GM23338 (cell line): ENCODE measurements around the gene SH3RF2. TPM values are rescaled to one million over a fixed set of nuclear protein-coding genes. Genes with fewer than 3 reads are reported as not detected.
A peak's percentile ranks its signal among the peaks of the same experiment; 100 is the strongest.

ENCODE experiments used
- ATAC-seq: fragments of 200-7000 bp; cut with Tn5 transposase; 3 replicates; pipeline ENCODE4 v1.9.1; 2020
- DNase-seq: peaks from one replicate; pipeline ENCODE4 v3.0.0-alpha.2; 2015; ENCODE audit warnings: low spot score
- H2AFZ ChIP-seq: fragments of 200-600 bp; sonication (generic); 2 replicates; pipeline ENCODE4 v1.8.0; 2016; ENCODE audit warnings: antibody characterized with exemption, mild to moderate bottlenecking, moderate library complexity
- H3F3A ChIP-seq: fragments of 200-600 bp; sonication (generic); replicated peaks from 2 replicates; pipeline ENCODE4 v1.8.0; 2017; ENCODE audit warnings: antibody characterized with exemption, mixed run types, low read depth
- H3K27ac ChIP-seq: fragments of 200-600 bp; sonication (generic); 2 replicates; pipeline ENCODE4 v1.6.1; 2016; ENCODE audit warnings: low read depth
- H3K27me3 ChIP-seq: fragments of 200-600 bp; sonication (generic); 2 replicates; pipeline ENCODE4 v1.8.0; 2016; ENCODE audit warnings: mild to moderate bottlenecking, mixed run types, moderate library complexity; ENCODE audit not compliant: insufficient read depth
- H3K36me3 ChIP-seq: fragments of 200-600 bp; sonication (generic); 2 replicates; pipeline ENCODE4 v1.8.0; 2016; ENCODE audit warnings: mild to moderate bottlenecking; ENCODE audit not compliant: insufficient read depth
- H3K4me1 ChIP-seq: fragments of 200-600 bp; sonication (generic); 2 replicates; pipeline ENCODE4 v1.8.0; 2016; ENCODE audit warnings: mild to moderate bottlenecking, moderate library complexity; ENCODE audit not compliant: insufficient read depth
- H3K4me2 ChIP-seq: fragments of 200-600 bp; sonication (generic); 2 replicates; pipeline ENCODE4 v1.7.1; 2017; ENCODE audit warnings: mixed run types
- H3K4me3 ChIP-seq: fragments of 200-600 bp; sonication (generic); 2 replicates; pipeline ENCODE4 v1.6.1; 2016; ENCODE audit warnings: mixed run types
- H3K79me2 ChIP-seq: fragments of 200-600 bp; sonication (generic); replicated peaks from 2 replicates; pipeline ENCODE4 v1.8.0; 2017; ENCODE audit warnings: mild to moderate bottlenecking; ENCODE audit not compliant: insufficient read depth
- H3K9me2 ChIP-seq: fragments of 200-600 bp; sonication (generic); 2 replicates; pipeline ENCODE4 v1.8.0; 2017; ENCODE audit not compliant: insufficient read depth
- H4K20me1 ChIP-seq: fragments of 200-600 bp; sonication (generic); replicated peaks from 2 replicates; pipeline ENCODE4 v1.8.0; 2017; ENCODE audit warnings: mild to moderate bottlenecking; ENCODE audit not compliant: insufficient read depth
- H3K27ac Mint-ChIP-seq: 2 replicates; pipeline ENCODE4 v1.8.0; 2020; ENCODE audit warnings: inconsistent platforms, mild to moderate bottlenecking, moderate library complexity, mixed read lengths
- H3K27me3 Mint-ChIP-seq: 3 replicates; pipeline ENCODE4 v1.8.0; 2022; ENCODE audit warnings: low read depth, mild to moderate bottlenecking, moderate library complexity, mixed read lengths, inconsistent platforms; ENCODE audit not compliant: insufficient read depth, poor library complexity
- H3K36me3 Mint-ChIP-seq: 3 replicates; pipeline ENCODE4 v1.8.0; 2021; ENCODE audit warnings: low read depth, mild to moderate bottlenecking, inconsistent platforms, moderate library complexity, mixed read lengths
- H3K4me1 Mint-ChIP-seq: 3 replicates; pipeline ENCODE4 v1.8.0; 2020; ENCODE audit warnings: mild to moderate bottlenecking, inconsistent platforms, mixed read lengths
- H3K4me3 Mint-ChIP-seq: 3 replicates; pipeline ENCODE4 v1.8.0; 2021; ENCODE audit warnings: moderate library complexity, mild to moderate bottlenecking, inconsistent platforms, mixed read lengths
- H3K9me3 Mint-ChIP-seq: 3 replicates; pipeline ENCODE4 v1.8.0; 2020; ENCODE audit warnings: moderate library complexity, mild to moderate bottlenecking, inconsistent platforms, mixed read lengths
- CREB1 ChIP-seq: fragments of 250-450 bp; sonication (Bioruptor Pico); IDR thresholded peaks from 2 replicates; pipeline ENCODE4 v1.5.0; 2020; ENCODE audit warnings: low read depth, mild to moderate bottlenecking, moderate library complexity
- EZH2 ChIP-seq: fragments of 200-600 bp; sonication (generic); IDR thresholded peaks from one replicate; pipeline ENCODE4 v1.8.0; 2017; ENCODE audit warnings: antibody characterized with exemption, mild to moderate bottlenecking, low read depth; ENCODE audit not compliant: unreplicated experiment
- EZH2phosphoT487 ChIP-seq: fragments of 200-600 bp; sonication (generic); IDR thresholded peaks from one replicate; pipeline ENCODE4 v1.8.1; 2018; ENCODE audit warnings: antibody characterized with exemption; ENCODE audit not compliant: unreplicated experiment
- JUNB ChIP-seq: IDR thresholded peaks from one replicate; pipeline ENCODE4 v1.6.1; 2016; ENCODE audit warnings: antibody characterized with exemption; ENCODE audit not compliant: unreplicated experiment
- NANOG ChIP-seq: IDR thresholded peaks from 2 replicates; pipeline ENCODE4 v1.6.1; 2016; ENCODE audit warnings: antibody characterized with exemption, borderline replicate concordance
- POLR2AphosphoS5 ChIP-seq: IDR thresholded peaks from 2 replicates; pipeline ENCODE4 v1.6.1; 2016; ENCODE audit warnings: antibody characterized with exemption, low read depth
- STAT1 ChIP-seq: IDR thresholded peaks from one replicate; pipeline ENCODE4 v1.6.1; 2016; ENCODE audit warnings: antibody characterized with exemption; ENCODE audit not compliant: unreplicated experiment
- ZNF114 ChIP-seq: fragments of 250-450 bp; sonication (Bioruptor Pico); IDR thresholded peaks from 2 replicates; pipeline ENCODE4 v1.5.0; 2020; ENCODE audit warnings: mild to moderate bottlenecking, moderate library complexity
- ZNF331 ChIP-seq: fragments of 250-450 bp; sonication (Bioruptor Pico); IDR thresholded peaks from 2 replicates; pipeline ENCODE4 v1.5.0; 2020; ENCODE audit warnings: low read depth, mild to moderate bottlenecking, moderate library complexity
- polyA plus RNA-seq: library from polyadenylated mRNA; unstranded; fragments of >200 nt; fragmentation: Nextera tagmentation; extraction: Ambion mirVana; gene quantifications from 2 replicates; pipeline ENCODE4 v1.2.1, GENCODE V29; 2016
- total RNA-seq: library from RNA; depleted of rRNA; stranded (reverse); fragments of >200 nt; shearing (Covaris generic); gene quantifications from 2 replicates; pipeline ENCODE4 v1.2.3, GENCODE V29; 2014
- TF ChIP-seq, protein P1 (sequence below), 2 experiments: fragments of 200-600 bp in 1 of 2; sonication (generic) in 1 of 2; conservative IDR thresholded peaks; 2 replicates each; pipeline versions ENCODE4 v1.5.1 to v1.6.1; 2016 to 2017; ENCODE audit warnings: antibody characterized with exemption in 2 of 2, low read depth in 2 of 2, mild to moderate bottlenecking in 2 of 2, moderate library complexity in 1 of 2
- TF ChIP-seq, protein P2 (sequence below): IDR thresholded peaks from one replicate; pipeline ENCODE4 v1.6.1; 2018; ENCODE audit warnings: antibody characterized with exemption; ENCODE audit not compliant: unreplicated experiment
- TF ChIP-seq, protein P3 (sequence below): IDR thresholded peaks from 2 replicates; pipeline ENCODE4 v1.6.1; 2016; ENCODE audit warnings: antibody characterized with exemption
- TF ChIP-seq, protein P4 (sequence below): fragments of 250-450 bp; sonication (Bioruptor Pico); IDR thresholded peaks from 2 replicates; pipeline ENCODE4 v1.5.0; 2020; ENCODE audit warnings: mild to moderate bottlenecking, moderate library complexity

SH3RF2 gene
- total and polyA plus RNA-seq, 2 experiments from 2014 or later: 1.7 to 2.4 TPM

DNA sequence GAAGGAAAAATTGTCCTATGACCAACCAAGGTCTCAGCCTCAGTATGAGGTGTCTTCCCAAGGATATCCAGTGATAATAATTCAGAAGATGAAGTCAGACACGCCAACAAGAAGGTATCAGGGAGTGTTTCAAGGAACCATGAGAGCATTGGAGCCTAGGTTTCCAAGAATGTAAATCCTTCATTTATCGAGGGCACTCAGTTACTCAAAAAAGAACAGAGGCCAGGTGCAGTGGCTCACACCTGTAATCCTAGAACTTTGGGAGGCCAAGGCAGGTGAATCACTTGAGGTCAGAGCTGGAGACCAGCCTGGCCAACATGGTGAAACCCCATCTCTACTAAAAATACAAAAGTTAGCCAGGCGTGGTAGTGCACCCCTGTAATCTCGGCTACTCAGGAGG is 98.2 kb downstream of the SH3RF2 start:
- Mint-ChIP-seq H3K9me3 (no peaks in the 10 kb centered on the region), H3K36me3 (no peaks in the 10 kb centered on the region), H3K4me1 (no peaks in the 10 kb centered on the region), H3K4me3 (no peak overlapping the region), H3K27me3 (peaks cover 3% of the 10 kb centered on the region), H3K27ac (no peak overlapping the region)
- no peaks in the 10 kb centered on the region for H4K20me1 ChIP-seq
- no peak overlapping the region for H3K27ac ChIP-seq
- no peak overlapping the region for H3K4me2 ChIP-seq
- 0 out of 2 replicates have a peak, but pooled peaks cover 7% of the 10 kb centered on the region for H3K9me2 ChIP-seq
- H3K36me3 ChIP-seq: no peaks in the 10 kb centered on the region; the same call in 1 of the 2 replicates
- ATAC-seq (no peak), DNase-seq (no peak)
- no peaks in the 10 kb centered on the region for H3K27me3 ChIP-seq
- no peaks in the 10 kb centered on the region for H3K79me2 ChIP-seq
- no peaks in the 10 kb centered on the region for H3K4me1 ChIP-seq
- H3F3A ChIP-seq: 0 out of 2 replicates have a peak, but pooled peaks cover 2% of the 10 kb centered on the region
- 0 out of 2 replicates have a peak overlapping the region, but pooled peaks have one; percentile 43 for H2AFZ ChIP-seq
- no peak for TF ChIP-seq EZH2phosphoT487
- TF ChIP-seq CREB1 (CRISPR knock-in tag): no peak
- no peak for TF ChIP-seq POLR2AphosphoS5
- TF ChIP-seq, protein P1, sequence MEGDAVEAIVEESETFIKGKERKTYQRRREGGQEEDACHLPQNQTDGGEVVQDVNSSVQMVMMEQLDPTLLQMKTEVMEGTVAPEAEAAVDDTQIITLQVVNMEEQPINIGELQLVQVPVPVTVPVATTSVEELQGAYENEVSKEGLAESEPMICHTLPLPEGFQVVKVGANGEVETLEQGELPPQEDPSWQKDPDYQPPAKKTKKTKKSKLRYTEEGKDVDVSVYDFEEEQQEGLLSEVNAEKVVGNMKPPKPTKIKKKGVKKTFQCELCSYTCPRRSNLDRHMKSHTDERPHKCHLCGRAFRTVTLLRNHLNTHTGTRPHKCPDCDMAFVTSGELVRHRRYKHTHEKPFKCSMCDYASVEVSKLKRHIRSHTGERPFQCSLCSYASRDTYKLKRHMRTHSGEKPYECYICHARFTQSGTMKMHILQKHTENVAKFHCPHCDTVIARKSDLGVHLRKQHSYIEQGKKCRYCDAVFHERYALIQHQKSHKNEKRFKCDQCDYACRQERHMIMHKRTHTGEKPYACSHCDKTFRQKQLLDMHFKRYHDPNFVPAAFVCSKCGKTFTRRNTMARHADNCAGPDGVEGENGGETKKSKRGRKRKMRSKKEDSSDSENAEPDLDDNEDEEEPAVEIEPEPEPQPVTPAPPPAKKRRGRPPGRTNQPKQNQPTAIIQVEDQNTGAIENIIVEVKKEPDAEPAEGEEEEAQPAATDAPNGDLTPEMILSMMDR (conservative IDR thresholded peaks at IDR 0.05; ENCODE audit: low read depth in 2 of 2): no peak
- TF ChIP-seq, protein P2, sequence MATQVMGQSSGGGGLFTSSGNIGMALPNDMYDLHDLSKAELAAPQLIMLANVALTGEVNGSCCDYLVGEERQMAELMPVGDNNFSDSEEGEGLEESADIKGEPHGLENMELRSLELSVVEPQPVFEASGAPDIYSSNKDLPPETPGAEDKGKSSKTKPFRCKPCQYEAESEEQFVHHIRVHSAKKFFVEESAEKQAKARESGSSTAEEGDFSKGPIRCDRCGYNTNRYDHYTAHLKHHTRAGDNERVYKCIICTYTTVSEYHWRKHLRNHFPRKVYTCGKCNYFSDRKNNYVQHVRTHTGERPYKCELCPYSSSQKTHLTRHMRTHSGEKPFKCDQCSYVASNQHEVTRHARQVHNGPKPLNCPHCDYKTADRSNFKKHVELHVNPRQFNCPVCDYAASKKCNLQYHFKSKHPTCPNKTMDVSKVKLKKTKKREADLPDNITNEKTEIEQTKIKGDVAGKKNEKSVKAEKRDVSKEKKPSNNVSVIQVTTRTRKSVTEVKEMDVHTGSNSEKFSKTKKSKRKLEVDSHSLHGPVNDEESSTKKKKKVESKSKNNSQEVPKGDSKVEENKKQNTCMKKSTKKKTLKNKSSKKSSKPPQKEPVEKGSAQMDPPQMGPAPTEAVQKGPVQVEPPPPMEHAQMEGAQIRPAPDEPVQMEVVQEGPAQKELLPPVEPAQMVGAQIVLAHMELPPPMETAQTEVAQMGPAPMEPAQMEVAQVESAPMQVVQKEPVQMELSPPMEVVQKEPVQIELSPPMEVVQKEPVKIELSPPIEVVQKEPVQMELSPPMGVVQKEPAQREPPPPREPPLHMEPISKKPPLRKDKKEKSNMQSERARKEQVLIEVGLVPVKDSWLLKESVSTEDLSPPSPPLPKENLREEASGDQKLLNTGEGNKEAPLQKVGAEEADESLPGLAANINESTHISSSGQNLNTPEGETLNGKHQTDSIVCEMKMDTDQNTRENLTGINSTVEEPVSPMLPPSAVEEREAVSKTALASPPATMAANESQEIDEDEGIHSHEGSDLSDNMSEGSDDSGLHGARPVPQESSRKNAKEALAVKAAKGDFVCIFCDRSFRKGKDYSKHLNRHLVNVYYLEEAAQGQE: no peak
- TF ChIP-seq EZH2: no peak
- TF ChIP-seq ZNF114 (CRISPR knock-in tag): no peak
- no peak for TF ChIP-seq ZNF331 (CRISPR knock-in tag)
- TF ChIP-seq, protein P3, sequence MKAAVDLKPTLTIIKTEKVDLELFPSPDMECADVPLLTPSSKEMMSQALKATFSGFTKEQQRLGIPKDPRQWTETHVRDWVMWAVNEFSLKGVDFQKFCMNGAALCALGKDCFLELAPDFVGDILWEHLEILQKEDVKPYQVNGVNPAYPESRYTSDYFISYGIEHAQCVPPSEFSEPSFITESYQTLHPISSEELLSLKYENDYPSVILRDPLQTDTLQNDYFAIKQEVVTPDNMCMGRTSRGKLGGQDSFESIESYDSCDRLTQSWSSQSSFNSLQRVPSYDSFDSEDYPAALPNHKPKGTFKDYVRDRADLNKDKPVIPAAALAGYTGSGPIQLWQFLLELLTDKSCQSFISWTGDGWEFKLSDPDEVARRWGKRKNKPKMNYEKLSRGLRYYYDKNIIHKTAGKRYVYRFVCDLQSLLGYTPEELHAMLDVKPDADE: no peak
- TF ChIP-seq, protein P4, sequence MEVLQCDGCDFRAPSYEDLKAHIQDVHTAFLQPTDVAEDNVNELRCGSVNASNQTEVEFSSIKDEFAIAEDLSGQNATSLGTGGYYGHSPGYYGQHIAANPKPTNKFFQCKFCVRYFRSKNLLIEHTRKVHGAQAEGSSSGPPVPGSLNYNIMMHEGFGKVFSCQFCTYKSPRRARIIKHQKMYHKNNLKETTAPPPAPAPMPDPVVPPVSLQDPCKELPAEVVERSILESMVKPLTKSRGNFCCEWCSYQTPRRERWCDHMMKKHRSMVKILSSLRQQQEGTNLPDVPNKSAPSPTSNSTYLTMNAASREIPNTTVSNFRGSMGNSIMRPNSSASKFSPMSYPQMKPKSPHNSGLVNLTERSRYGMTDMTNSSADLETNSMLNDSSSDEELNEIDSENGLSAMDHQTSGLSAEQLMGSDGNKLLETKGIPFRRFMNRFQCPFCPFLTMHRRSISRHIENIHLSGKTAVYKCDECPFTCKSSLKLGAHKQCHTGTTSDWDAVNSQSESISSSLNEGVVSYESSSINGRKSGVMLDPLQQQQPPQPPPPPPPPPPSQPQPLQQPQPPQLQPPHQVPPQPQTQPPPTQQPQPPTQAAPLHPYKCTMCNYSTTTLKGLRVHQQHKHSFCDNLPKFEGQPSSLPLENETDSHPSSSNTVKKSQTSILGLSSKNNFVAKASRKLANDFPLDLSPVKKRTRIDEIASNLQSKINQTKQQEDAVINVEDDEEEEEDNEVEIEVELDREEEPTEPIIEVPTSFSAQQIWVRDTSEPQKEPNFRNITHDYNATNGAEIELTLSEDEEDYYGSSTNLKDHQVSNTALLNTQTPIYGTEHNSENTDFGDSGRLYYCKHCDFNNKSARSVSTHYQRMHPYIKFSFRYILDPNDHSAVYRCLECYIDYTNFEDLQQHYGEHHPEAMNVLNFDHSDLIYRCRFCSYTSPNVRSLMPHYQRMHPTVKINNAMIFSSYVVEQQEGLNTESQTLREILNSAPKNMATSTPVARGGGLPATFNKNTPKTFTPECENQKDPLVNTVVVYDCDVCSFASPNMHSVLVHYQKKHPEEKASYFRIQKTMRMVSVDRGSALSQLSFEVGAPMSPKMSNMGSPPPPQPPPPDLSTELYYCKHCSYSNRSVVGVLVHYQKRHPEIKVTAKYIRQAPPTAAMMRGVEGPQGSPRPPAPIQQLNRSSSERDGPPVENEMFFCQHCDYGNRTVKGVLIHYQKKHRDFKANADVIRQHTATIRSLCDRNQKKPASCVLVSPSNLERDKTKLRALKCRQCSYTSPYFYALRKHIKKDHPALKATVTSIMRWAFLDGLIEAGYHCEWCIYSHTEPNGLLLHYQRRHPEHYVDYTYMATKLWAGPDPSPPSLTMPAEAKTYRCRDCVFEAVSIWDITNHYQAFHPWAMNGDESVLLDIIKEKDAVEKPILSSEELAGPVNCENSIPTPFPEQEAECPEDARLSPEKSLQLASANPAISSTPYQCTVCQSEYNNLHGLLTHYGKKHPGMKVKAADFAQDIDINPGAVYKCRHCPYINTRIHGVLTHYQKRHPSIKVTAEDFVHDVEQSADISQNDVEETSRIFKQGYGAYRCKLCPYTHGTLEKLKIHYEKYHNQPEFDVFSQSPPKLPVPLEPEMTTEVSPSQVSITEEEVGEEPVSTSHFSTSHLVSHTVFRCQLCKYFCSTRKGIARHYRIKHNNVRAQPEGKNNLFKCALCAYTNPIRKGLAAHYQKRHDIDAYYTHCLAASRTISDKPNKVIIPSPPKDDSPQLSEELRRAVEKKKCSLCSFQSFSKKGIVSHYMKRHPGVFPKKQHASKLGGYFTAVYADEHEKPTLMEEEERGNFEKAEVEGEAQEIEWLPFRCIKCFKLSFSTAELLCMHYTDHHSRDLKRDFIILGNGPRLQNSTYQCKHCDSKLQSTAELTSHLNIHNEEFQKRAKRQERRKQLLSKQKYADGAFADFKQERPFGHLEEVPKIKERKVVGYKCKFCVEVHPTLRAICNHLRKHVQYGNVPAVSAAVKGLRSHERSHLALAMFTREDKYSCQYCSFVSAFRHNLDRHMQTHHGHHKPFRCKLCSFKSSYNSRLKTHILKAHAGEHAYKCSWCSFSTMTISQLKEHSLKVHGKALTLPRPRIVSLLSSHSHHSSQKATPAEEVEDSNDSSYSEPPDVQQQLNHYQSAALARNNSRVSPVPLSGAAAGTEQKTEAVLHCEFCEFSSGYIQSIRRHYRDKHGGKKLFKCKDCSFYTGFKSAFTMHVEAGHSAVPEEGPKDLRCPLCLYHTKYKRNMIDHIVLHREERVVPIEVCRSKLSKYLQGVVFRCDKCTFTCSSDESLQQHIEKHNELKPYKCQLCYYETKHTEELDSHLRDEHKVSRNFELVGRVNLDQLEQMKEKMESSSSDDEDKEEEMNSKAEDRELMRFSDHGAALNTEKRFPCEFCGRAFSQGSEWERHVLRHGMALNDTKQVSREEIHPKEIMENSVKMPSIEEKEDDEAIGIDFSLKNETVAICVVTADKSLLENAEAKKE (CRISPR knock-in tag): no peak
- TF ChIP-seq STAT1: no peak
- TF ChIP-seq JUNB: no peak
- TF ChIP-seq NANOG: no peak
- no peak overlapping the region for H3K4me3 ChIP-seq
